WERI-Rb-1 (cell line): Measurements from ENCODE around the gene DIP2B.

Experiments
- DNase-seq: peaks from one replicate; pipeline ENCODE4 v3.0.0-alpha.2; 2020
- H3K27ac ChIP-seq: fragments of 250-450 bp; sonication (Bioruptor Pico); 2 replicates; pipeline ENCODE4 v1.5.1; 2020; ENCODE audit warnings: mild to moderate bottlenecking, moderate library complexity
- H3K27me3 ChIP-seq: fragments of 250-450 bp; sonication (Bioruptor Pico); 2 replicates; pipeline ENCODE4 v1.5.1; 2021; ENCODE audit warnings: mild to moderate bottlenecking, low read depth, moderate library complexity; ENCODE audit not compliant: insufficient read depth, severe bottlenecking
- H3K36me3 ChIP-seq: fragments of 250-450 bp; sonication (Bioruptor Pico); 2 replicates; pipeline ENCODE4 v1.5.1; 2020; ENCODE audit warnings: mild to moderate bottlenecking, moderate library complexity
- H3K4me3 ChIP-seq: 2 replicates; pipeline ENCODE4 v1.5.1; 2011; ENCODE audit warnings: low read depth, mild to moderate bottlenecking, control low read depth, low read length
- H3K9me3 ChIP-seq: fragments of 250-450 bp; sonication (Bioruptor Pico); 2 replicates; pipeline ENCODE4 v1.5.1; 2021; ENCODE audit warnings: mild to moderate bottlenecking, moderate library complexity; ENCODE audit not compliant: severe bottlenecking
- CTCF ChIP-seq: IDR thresholded peaks from 2 replicates; pipeline ENCODE4 v1.5.1; 2011; ENCODE audit warnings: low read depth, mild to moderate bottlenecking, control low read depth, inconsistent platforms, low read length

DIP2B gene

DNA sequence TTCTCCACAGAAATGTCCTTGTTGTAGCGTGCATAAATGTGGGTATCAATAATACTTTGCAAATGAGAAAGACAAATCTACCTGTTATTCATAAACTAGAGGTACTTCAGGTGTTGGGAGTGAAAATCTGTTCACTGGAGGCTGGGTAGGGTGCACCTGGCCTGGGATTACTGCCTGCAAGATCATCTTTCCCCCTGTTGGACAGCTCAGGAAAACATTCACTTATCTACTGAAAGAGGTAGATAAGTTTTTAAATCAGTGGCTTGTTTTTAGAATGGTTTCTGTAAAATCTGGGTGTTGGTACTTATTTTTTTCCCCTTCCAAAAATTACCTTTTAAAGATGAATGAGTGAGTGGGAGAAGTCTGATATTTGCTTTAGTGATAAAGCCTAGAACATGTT lies 95.6 kb downstream of the DIP2B start:
- H3K27me3 ChIP-seq = no peaks in the 10 kb centered on the region
- no peak for DNase-seq
- no peak overlapping the region for H3K4me3 ChIP-seq
- no peak for TF ChIP-seq CTCF
- no peak overlapping the region for H3K27ac ChIP-seq
- H3K9me3 ChIP-seq = no peaks in the 10 kb centered on the region
- H3K36me3 ChIP-seq = no peaks in the 10 kb centered on the region

- Histone ChIP-seq H3K27ac (no peak overlapping the region), H3K27me3 (no peaks in the 10 kb centered on the region), H3K9me3 (no peaks in the 10 kb centered on the region), H3K4me3 (no peak overlapping the region), H3K36me3 (no peaks in the 10 kb centered on the region)
- TF ChIP-seq CTCF = no peak
- DNase-seq = no peak
Measured at GRCh38 chr12:50603817-50604639, 99.2 kb downstream of the DIP2B start.

DNA sequence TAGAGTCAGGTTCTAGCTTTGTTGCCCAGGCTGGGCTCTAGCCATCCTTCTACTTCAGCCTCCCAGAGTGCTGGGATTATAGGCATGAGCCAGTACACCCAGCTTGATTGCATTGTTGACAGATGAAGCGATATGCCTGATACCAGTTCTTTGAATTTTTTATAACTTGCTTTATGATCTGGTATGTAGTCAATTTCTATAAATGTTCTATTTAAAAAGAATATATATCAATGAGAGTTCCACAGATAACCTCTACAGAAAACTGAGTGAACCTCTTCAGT lies 99.8 kb downstream of the DIP2B start:
- no peaks in the 10 kb centered on the region for H3K36me3 ChIP-seq

GRCh38 chr12:50606675-50607375 lies 102.0 kb downstream of the DIP2B start:
- no peak for TF ChIP-seq CTCF

More for the DNA sequence above, 99.8 kb downstream of the DIP2B start:
- no peak overlapping the region for H3K4me3 ChIP-seq
- no peaks in the 10 kb centered on the region for H3K27me3 ChIP-seq
- H3K9me3 ChIP-seq = no peaks in the 10 kb centered on the region
- no peak for TF ChIP-seq CTCF
- no peak for DNase-seq
- no peak overlapping the region for H3K27ac ChIP-seq

GRCh38 chr12:50609292-50609874 lies 104.6 kb downstream of the DIP2B start:
- no peaks in the 10 kb centered on the region for H3K27me3 ChIP-seq
- no peaks in the 10 kb centered on the region for H3K36me3 ChIP-seq
- no peak overlapping the region for H3K4me3 ChIP-seq
- no peaks in the 10 kb centered on the region for H3K9me3 ChIP-seq
- no peak for TF ChIP-seq CTCF
- no peak overlapping the region for H3K27ac ChIP-seq
- no peak for DNase-seq

More at GRCh38 chr12:50606675-50607375, 102.0 kb downstream of the DIP2B start:
- H3K36me3 ChIP-seq = no peaks in the 10 kb centered on the region
- H3K4me3 ChIP-seq = no peak overlapping the region
- no peaks in the 10 kb centered on the region for H3K9me3 ChIP-seq
- H3K27me3 ChIP-seq = no peaks in the 10 kb centered on the region
- H3K27ac ChIP-seq = no peak overlapping the region
- no peak for DNase-seq
